GM12891 (cell line): ENCODE results near the gene ATG13.

ENCODE experiments used
- DNase-seq: peaks from one replicate; pipeline ENCODE4 v3.0.0; 2011; ENCODE audit warnings: low spot score; ENCODE audit not compliant: insufficient read length
- FAIRE-seq: peaks from 2 replicates; lab custom pipeline; 2011; peaks lifted over from hg19 to GRCh38; lab: Jason Lieb, UNC
- PAX5 ChIP-seq: IDR thresholded peaks from 2 replicates; pipeline ENCODE4 v1.6.1; 2011; ENCODE audit warnings: low read length, moderate library complexity, mild to moderate bottlenecking; ENCODE audit not compliant: insufficient read depth, severe bottlenecking
- POLR2A ChIP-seq: IDR thresholded peaks from 2 replicates; pipeline ENCODE4 v1.6.1; 2011; ENCODE audit warnings: low read depth, low read length, control low read depth
- POLR2AphosphoS5 ChIP-seq: IDR thresholded peaks from 2 replicates; pipeline ENCODE4 v1.6.1; 2011; ENCODE audit warnings: low read depth, low read length, control low read depth
- POU2F2 ChIP-seq: IDR thresholded peaks from 2 replicates; pipeline ENCODE4 v1.6.1; 2011; ENCODE audit warnings: low read depth, mild to moderate bottlenecking, control low read depth, low read length, moderate library complexity
- SPI1 ChIP-seq: IDR thresholded peaks from 2 replicates; pipeline ENCODE4 v1.6.1; 2011; ENCODE audit warnings: low read depth, low read length, control low read depth
- TAF1 ChIP-seq: IDR thresholded peaks from 2 replicates; pipeline ENCODE4 v1.6.1; 2011; ENCODE audit warnings: low read depth, low read length, control low read depth

The ATG13 gene

GRCh38 chr11:46640036-46640788 lies 22.9 kb downstream of the ATG13 start:
- TF ChIP-seq POLR2AphosphoS5 (no peak), TAF1 (no peak), PAX5 (no peak), SPI1 (no peak), POU2F2 (no peak), POLR2A (no peak)
- no peak for DNase-seq
- no peak for FAIRE-seq

- no peak for FAIRE-seq
- TF ChIP-seq POU2F2 (no peak), POLR2A (no peak), SPI1 (no peak), PAX5 (no peak), TAF1 (no peak), POLR2AphosphoS5 (no peak)
Measured at GRCh38 chr11:46641639-46642038, 24.3 kb downstream of the ATG13 start.

GRCh38 chr11:46642627-46643335 lies 25.4 kb downstream of the ATG13 start:
- DNase-seq (no peak), FAIRE-seq (no peak)
- TF ChIP-seq POLR2A (no peak), TAF1 (no peak), PAX5 (no peak), POU2F2 (no peak), POLR2AphosphoS5 (no peak), SPI1 (no peak)

More at GRCh38 chr11:46641639-46642038, 24.3 kb downstream of the ATG13 start:
- no peak for DNase-seq

- DNase-seq (no peak), FAIRE-seq (no peak)
- TF ChIP-seq TAF1 (no peak), POU2F2 (no peak), SPI1 (no peak), POLR2AphosphoS5 (no peak), POLR2A (no peak), PAX5 (no peak)
Measured at GRCh38 chr11:46643531-46643930, 26.2 kb downstream of the ATG13 start.

- FAIRE-seq, result no peak
- no peak for TF ChIP-seq PAX5
- TF ChIP-seq SPI1, result no peak
- no peak for TF ChIP-seq POLR2AphosphoS5
- no peak for TF ChIP-seq TAF1
- TF ChIP-seq POU2F2, result no peak
- no peak for TF ChIP-seq POLR2A
- no peak for DNase-seq
Measured at GRCh38 chr11:46643986-46644385, 26.6 kb downstream of the ATG13 start.

- DNase-seq, result no peak
- FAIRE-seq, result no peak
- no peak for TF ChIP-seq POLR2AphosphoS5
- TF ChIP-seq TAF1, result no peak
- TF ChIP-seq SPI1, result no peak
- no peak for TF ChIP-seq POU2F2
- no peak for TF ChIP-seq POLR2A
- no peak for TF ChIP-seq PAX5
Measured at GRCh38 chr11:46649180-46649738, 31.9 kb downstream of the ATG13 start.

- no peak for DNase-seq
- no peak for FAIRE-seq
- TF ChIP-seq TAF1 (no peak), POU2F2 (no peak), POLR2AphosphoS5 (no peak), SPI1 (no peak), POLR2A (no peak), PAX5 (no peak)
Measured at GRCh38 chr11:46655631-46656030, 38.3 kb downstream of the ATG13 start.

GRCh38 chr11:46657186-46657585 lies 39.8 kb downstream of the ATG13 start:
- FAIRE-seq (no peak), DNase-seq (no peak)
- TF ChIP-seq TAF1 (no peak), POLR2AphosphoS5 (no peak), POU2F2 (no peak), PAX5 (no peak), POLR2A (no peak), SPI1 (no peak)

- TF ChIP-seq POLR2A (no peak), POLR2AphosphoS5 (no peak), SPI1 (no peak), PAX5 (no peak), TAF1 (no peak), POU2F2 (no peak)
- FAIRE-seq (no peak), DNase-seq (no peak)
Measured at GRCh38 chr11:46658259-46658658, 40.9 kb downstream of the ATG13 start.
